22Rv1 (cell line): ENCODE results near the gene FAM107B.

Source experiments
- CTCF ChIP-seq: fragments of 450-650 bp; IDR thresholded peaks from 2 replicates; pipeline ENCODE4 v1.5.1; 2017; ENCODE audit warnings: mild to moderate bottlenecking
- ZFX ChIP-seq: fragments of 450-650 bp; IDR thresholded peaks from 2 replicates; pipeline ENCODE4 v1.6.1; 2017; ENCODE audit warnings: antibody characterized with exemption, borderline replicate concordance

- no peak for TF ChIP-seq CTCF
- TF ChIP-seq ZFX: no peak
Measured at GRCh38 chr10:14693891-14694290, 80.8 kb downstream of the FAM107B start.
